RWPE1 (cell line): ENCODE data around the gene TERF2IP.

Experiments
- CTCF ChIA-PET: fragments of 350-600 bp; sonication (Branson Sonifier 250); formaldehyde crosslinking; extraction: SDS; loops from one replicate; lab custom pipeline; 2021; lab: Yijun Ruan, JAX
- POLR2A ChIA-PET: fragments of 400-600 bp; formaldehyde crosslinking; extraction: SDS; loops from one replicate; lab custom pipeline; 2020; ENCODE audit warnings: antibody characterized with exemption; ENCODE audit not compliant: low non-redundant PET; lab: Yijun Ruan, JAX
- DNase-seq: peaks from one replicate; pipeline ENCODE4 v3.0.0; 2012; ENCODE audit warnings: low spot score
- H3K27ac ChIP-seq: fragments of 450-650 bp; 2 replicates; pipeline ENCODE4 v1.5.1; 2017
- CTCF ChIP-seq: fragments of 450-650 bp; conservative IDR thresholded peaks from 2 replicates; pipeline ENCODE4 v1.5.1; 2017; ENCODE audit warnings: low read depth, mild to moderate bottlenecking

Gene TERF2IP

GRCh38 chr16:75648265-75649076, 898 bp downstream of the TERF2IP start:
- peak; percentile 72 for DNase-seq
- CTCF ChIA-PET, result interaction anchor here (0.6 to 0.8 kb wide), 2 partner anchors 116 to 127 kb away, joined by 4 to 5 read pairs; no protein-coding TSS in a partner anchor
- POLR2A ChIA-PET, result interaction anchor here (0.6 to 0.7 kb wide), 2 partner anchors 47 to 134 kb away, joined by 3 read pairs; no protein-coding TSS in a partner anchor
- TF ChIP-seq CTCF, result no peak
- peak overlapping the region; percentile 96 for H3K27ac ChIP-seq

- ChIA-PET POLR2A (no interaction called here), CTCF (interaction anchor here (0.6 kb wide), 1 partner anchor 48 kb away, joined by 3 read pairs; the partner anchor contains the start of gene DUXB)
- DNase-seq, result no peak
- H3K27ac ChIP-seq, result no peak overlapping the region
- TF ChIP-seq CTCF, result no peak
Observed at GRCh38 chr16:75653922-75654321, 6.3 kb downstream of the TERF2IP start.

- CTCF ChIA-PET, result interaction anchor here (0.6 kb wide), 1 partner anchor 59 kb away, joined by 3 read pairs; no protein-coding TSS in a partner anchor
- H3K27ac ChIP-seq, result no peak overlapping the region
- no peak for TF ChIP-seq CTCF
- no peak for DNase-seq
- POLR2A ChIA-PET, result no interaction called here
Observed at GRCh38 chr16:75658175-75658574, 10.6 kb downstream of the TERF2IP start.

- TF ChIP-seq CTCF, result no peak
- ChIA-PET POLR2A (no interaction called here), CTCF (no interaction called here)
- no peak for DNase-seq
- no peak overlapping the region for H3K27ac ChIP-seq
Observed at GRCh38 chr16:75660321-75660720, 12.7 kb downstream of the TERF2IP start.

- CTCF ChIA-PET, result no interaction called here
- no peak for TF ChIP-seq CTCF
- POLR2A ChIA-PET, result no interaction called here
- no peak overlapping the region for H3K27ac ChIP-seq
- DNase-seq, result no peak
Observed at GRCh38 chr16:75660726-75661302, 13.2 kb downstream of the TERF2IP start.

- ChIA-PET POLR2A (no interaction called here), CTCF (no interaction called here)
- no peak for DNase-seq
- no peak for TF ChIP-seq CTCF
- H3K27ac ChIP-seq, result no peak overlapping the region
Observed at GRCh38 chr16:75667503-75667902, 19.9 kb downstream of the TERF2IP start.
